Heart left ventricle (tissue), 13 donors: ENCODE data around the gene SALL3.

ENCODE experiments used
- POLR2A ChIP-seq, 2 donors: fragments of 450-650 bp; IDR thresholded peaks; one replicate each; pipeline ENCODE4 v1.6.1; 2017; ENCODE audit warnings: antibody characterized with exemption in 2 of 2, mild to moderate bottlenecking in 2 of 2, moderate library complexity in 2 of 2
- TF ChIP-seq, protein P1 (sequence below), 12 donors: fragments of 200-600 bp; sonication (generic) in 4 of 12; IDR thresholded peaks; one replicate each; pipeline versions ENCODE4 v1.5.0 to v1.8.0; 2018 to 2022; ENCODE audit warnings: antibody characterized with exemption in 12 of 12, mild to moderate bottlenecking in 5 of 12
- donor health status: ischemic (EF 13 %, LVEDD 7.1; RV severe dilation, severe dysfunction).
- donor health status: DM: no; HTN: yes; CAD: no.
- donor health status: DM: no; HTN: no; CAD: no.
- donor health status: ischemic (EF 25% LVEDD 6.9; RV normal size, moderate dysfunction).
- donor health status: ischemic (EF 25% LVEDD 5.7; RV mildly dilated, moderate dysfunction).
- donor health status: ischemic (EF 35%, LVEDD 5.7; RV mildly dilated, moderate dysfunction).
- donor health status: nonischemic (EF 11% LVEDD 7.7; RV severe dilation, severe dysfunction).
- donor health status: DM: yes; HTN: yes; CAD: no.
- donor health status: PGD.
- donor health status: ischemic (EF 29% LVEDD 5.4; RV normal size, mild dysfunction).
- donor health status: nonischemic (EF 23%, LVEDD 6.1; RV moderate dilation, normal function).

DNA sequence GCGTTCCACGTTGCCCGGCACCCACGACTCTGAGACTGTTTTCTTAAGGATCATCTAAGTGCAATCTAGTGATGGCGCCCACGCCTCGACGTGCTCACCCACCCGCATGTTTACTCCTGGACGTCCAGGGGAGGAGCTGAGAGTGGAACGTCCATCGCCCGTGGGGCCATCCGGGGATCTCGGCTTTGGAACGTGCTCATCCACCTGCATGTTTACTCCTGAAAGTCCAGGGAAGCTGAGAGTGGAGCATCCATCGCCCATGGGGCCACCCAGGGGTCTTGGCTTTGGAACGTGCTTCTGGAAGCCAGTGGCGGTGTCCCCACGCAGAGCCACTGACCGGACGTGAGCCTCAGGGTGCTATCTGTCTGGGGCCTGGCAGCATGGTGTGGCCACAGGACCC, 45.6 kb upstream of the SALL3 start:
- TF ChIP-seq POLR2A (IDR thresholded peaks at IDR 0.05), result no peak
- TF ChIP-seq, protein P1, sequence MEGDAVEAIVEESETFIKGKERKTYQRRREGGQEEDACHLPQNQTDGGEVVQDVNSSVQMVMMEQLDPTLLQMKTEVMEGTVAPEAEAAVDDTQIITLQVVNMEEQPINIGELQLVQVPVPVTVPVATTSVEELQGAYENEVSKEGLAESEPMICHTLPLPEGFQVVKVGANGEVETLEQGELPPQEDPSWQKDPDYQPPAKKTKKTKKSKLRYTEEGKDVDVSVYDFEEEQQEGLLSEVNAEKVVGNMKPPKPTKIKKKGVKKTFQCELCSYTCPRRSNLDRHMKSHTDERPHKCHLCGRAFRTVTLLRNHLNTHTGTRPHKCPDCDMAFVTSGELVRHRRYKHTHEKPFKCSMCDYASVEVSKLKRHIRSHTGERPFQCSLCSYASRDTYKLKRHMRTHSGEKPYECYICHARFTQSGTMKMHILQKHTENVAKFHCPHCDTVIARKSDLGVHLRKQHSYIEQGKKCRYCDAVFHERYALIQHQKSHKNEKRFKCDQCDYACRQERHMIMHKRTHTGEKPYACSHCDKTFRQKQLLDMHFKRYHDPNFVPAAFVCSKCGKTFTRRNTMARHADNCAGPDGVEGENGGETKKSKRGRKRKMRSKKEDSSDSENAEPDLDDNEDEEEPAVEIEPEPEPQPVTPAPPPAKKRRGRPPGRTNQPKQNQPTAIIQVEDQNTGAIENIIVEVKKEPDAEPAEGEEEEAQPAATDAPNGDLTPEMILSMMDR (IDR thresholded peaks at IDR 0.05), result no peak
